Retina (tissue), 1 donor: Measurements from ENCODE around the gene ZMIZ1.
A peak's percentile ranks its signal among the peaks of the same experiment; 100 is the strongest.

Experiments
- DNase-seq: peaks from one replicate; pipeline ENCODE4 v3.0.0-alpha.2; 2016

The ZMIZ1 gene

GRCh38 chr10:79067241-79068202, 1.2 kb upstream of the ZMIZ1 start:
- DNase-seq: peak; percentile 97

DNA sequence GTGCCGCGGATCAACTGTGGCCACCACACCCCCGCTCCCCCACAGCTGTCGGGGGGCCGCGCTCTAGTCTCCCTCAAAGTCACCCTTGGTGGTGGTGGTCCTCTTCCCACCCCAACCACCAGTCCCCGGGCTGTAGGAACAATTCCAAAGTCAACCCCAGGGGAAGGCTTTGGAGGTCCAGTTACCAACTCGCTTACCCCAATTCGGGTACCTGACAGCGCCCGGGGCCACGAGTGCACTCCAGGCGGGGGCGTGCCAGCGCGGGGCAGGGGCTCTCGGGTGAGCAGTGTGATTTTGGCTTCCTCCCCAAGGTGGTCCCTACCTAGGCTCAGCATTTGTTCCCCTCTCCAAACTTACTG, 584 bp upstream of the ZMIZ1 start:
- no peak for DNase-seq

DNA sequence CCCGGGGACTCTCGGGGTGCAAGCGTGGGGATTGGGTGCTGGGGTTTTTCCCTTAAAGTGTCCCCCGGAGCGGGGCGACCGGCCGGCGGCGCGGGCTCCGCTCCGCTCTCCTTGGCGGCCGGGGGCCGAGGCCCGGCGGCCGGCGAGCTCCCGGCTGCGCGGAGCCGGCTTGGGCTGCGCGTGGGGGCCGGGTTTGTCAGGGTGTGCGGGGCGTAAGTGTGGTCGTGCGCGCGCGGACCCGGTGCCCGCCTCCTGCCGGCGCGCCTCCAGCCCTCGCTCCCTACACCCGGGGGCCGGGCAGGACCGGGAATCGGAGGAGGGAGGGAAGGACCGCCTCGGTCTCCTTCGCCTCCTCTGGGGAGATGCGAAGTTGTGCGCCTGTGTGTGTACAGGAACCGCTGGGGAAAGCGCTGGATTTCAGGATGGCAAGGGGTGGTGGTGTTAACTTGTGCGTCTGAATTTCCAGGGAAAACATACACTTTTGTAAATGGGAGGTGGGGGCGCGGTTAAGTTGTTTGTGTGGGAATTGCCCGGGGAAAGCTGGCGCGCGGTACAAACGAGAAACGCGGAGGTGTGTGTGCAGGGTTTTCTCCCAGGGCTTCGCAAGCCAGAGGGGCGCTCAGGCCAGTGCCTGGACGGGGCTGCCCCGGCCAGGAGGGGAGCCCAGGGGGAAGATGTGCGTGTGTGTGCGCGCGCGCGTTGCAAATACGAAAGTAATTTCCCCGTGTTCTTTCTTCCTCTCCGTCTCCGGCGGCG, 737 bp downstream of the ZMIZ1 start:
- DNase-seq: peak; percentile 81

- DNase-seq: no peak
Measured at GRCh38 chr10:79070081-79070605, 1.4 kb downstream of the ZMIZ1 start.

DNA sequence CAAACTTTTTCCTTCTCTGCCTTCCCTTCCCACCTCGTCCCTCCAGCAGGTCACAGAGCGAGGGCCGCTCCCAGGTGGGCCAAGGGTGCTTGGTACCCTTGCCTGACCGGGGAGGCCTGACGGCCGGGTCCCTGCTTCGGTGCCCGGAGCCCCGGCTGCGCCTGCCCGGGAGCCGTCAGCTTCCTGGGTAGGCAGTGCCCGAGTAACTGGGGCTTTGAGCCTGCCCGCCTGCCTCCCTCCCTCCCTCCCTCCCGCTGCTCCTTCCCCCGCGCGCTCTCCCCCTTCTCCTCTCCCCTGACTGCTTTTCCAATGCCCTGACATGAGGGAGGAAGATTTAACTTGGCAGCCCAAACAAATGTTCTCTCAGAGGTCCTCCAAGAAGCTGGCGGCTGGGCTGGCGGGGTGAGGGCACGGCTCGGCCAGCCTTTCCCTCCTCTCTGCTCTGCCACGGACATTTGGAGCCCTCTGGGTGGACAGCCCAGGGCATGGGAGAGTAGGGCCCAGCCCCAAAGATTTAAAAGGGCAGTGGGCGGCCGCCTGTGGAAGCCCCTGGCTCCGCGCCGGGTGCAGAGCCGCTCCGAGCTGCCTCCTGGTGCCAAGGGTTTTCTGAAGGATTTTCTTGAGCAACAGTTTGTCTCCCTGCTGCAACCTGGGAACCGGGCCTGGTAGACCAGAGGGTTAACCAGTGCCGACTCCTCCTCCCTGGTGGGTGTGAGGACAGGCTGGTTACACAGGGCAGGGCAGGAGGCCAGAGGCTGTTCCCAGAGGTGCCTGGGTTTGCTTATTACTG, 2.0 kb downstream of the ZMIZ1 start:
- DNase-seq: peak; percentile 94

DNA sequence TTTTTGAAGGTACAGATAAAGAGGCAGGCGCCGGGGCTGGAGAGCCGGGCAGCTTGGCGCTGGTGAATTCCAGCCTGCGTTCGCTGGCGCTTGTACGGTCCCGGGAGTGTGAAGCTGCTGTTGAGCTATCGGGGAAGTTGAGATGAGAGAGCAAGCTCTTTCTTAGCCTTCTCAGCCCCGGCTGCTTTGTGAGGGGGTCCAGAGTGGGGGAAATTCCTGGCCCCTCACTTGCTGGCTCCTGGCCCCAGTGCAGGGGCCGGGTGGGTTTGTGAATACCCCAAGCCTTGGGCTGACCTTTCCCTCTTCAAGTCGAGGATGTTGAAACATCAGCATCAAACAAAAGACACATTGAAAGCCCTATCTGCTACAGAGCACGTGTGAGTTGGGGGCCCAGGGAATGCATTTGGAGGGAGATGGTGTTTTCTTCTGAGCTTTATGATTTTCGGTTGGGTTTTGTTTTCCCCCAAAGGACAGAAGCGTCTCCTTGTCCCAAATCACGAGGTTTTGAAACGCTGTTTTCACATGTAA, 2.7 kb downstream of the ZMIZ1 start:
- no peak for DNase-seq

GRCh38 chr10:79072041-79072441, 3.3 kb downstream of the ZMIZ1 start:
- DNase-seq: no peak

DNA sequence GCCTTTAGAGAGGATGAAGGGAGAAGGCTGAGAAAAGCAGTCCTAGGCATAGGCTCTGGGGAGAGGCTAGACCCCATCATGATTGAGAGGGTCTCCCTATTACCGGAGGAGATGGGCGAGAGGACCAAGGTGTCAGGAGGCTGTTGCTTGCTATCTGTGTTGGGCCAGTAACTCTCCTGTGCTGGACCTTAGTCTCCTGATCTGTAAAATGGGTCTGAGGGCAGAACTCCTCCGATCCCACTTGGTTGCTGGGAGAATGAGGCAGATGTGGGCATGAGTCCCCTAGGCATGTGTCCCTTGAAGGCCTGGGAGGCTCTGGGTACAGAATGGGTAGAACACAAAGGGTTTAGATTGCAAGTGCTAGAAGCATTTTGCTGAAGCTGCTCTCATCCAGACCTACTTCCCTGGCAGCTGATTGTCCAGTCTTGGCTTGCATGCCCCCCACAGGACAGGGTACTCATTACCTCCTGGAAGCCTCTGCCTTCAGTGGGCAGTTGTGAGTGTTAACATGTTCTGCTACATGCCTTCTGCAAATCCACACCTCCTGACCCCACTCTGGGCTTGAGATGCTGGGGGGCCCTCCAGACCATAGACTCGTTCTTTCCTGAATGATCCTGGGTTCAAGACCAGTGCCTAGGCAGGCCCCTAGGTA, 4.4 kb downstream of the ZMIZ1 start:
- no peak for DNase-seq

- DNase-seq: peak; percentile 54
Measured at GRCh38 chr10:79073784-79074432, 5.1 kb downstream of the ZMIZ1 start.

- DNase-seq: no peak
Measured at GRCh38 chr10:79074732-79075131, 6.0 kb downstream of the ZMIZ1 start.

DNA sequence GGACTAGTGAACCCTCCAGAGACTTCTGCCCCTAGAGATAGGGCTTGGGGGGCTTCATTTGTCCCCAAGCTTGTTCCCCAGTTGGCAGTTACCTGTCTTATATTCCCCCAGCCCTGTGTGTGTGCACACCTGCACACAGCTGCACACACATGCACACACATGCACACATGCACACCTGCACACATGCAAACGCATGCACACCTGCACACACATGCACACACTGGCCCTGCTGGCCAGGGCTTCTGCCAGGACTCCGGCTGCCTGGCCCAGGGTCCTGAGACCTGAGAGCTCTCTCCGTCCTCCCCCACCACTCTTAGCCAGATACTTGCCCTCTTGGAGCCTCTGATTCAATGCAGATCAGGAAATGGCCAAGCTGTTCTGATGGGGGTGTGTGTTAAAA, 6.7 kb downstream of the ZMIZ1 start:
- no peak for DNase-seq

DNA sequence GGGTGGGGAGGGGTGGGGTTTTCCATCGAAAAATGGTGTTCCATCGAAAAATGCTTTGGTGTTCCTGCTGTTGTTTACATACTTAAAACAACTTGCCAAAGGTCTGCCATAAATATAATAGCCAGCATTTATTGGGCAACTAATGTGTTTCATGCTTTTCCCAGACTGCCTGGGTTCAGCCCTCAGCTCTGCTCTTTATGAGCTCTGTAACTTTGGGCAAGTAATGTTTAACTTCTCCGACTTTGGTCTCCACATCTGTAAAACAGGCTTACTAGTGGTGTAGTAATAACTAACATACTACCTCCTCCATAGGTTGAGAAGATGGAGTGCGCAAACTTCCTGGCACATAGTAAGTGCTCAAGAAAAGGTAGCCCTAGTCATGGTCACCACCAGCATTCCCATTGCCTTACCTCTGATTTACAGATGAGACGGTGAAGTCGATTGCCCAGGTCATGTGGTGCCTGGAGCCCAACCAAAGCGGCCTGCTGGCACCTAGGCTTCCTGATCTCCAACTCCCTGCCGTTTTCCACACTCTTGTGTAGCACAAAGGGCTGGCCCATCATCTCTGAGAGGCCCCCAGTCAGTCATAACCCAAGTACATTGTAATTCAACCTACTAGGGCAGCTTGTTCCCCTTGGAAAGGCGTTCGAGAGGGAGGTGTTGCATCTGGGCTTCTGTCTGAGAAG, 8.9 kb downstream of the ZMIZ1 start:
- DNase-seq: no peak

GRCh38 chr10:79078367-79079053, 9.7 kb downstream of the ZMIZ1 start:
- no peak for DNase-seq

DNA sequence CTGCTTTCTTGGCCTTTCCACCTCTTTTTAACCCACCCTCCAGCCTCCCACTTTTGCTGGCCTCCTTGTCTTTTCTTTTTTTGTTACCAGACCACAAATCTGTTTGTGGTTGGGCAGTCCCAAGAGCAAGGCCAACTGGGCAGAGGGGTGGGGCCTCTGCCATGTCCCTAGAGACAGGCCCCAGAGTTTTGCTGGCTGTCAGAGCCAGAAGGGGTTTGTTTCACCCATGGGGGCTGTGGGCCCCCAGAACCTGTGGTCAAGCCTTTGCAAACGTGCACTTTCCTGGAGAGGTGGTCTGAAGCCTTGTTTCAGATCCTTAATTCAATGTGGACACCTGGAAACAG, 10.3 kb downstream of the ZMIZ1 start:
- DNase-seq: no peak

- peak; percentile 47 for DNase-seq
Measured at GRCh38 chr10:79079490-79080355, 11.0 kb downstream of the ZMIZ1 start.

- no peak for DNase-seq
Measured at GRCh38 chr10:79081353-79082034, 12.7 kb downstream of the ZMIZ1 start.

- no peak for DNase-seq
Measured at GRCh38 chr10:79082035-79082373, 13.2 kb downstream of the ZMIZ1 start.

GRCh38 chr10:79082631-79083596, 14.1 kb downstream of the ZMIZ1 start:
- no peak for DNase-seq
